Gastroesophageal sphincter (tissue), 3 donors: ENCODE results near the gene CARNS1.

ENCODE experiments used
- CTCF ChIP-seq, 4 experiments: fragments of 200-600 bp in 2 of 4; fragments of 450-650 bp in 2 of 4; sonication (generic) in 1 of 4; IDR thresholded peaks; one replicate each; pipeline ENCODE4 v1.5.1; 2017 to 2019; ENCODE audit warnings: antibody characterized with exemption in 4 of 4, mild to moderate bottlenecking in 2 of 4, moderate library complexity in 2 of 4
- EP300 ChIP-seq: sonication (generic); formaldehyde crosslinking; IDR thresholded peaks from one replicate; pipeline ENCODE4 v1.6.1; 2017; ENCODE audit warnings: antibody characterized with exemption, mild to moderate bottlenecking

DNA sequence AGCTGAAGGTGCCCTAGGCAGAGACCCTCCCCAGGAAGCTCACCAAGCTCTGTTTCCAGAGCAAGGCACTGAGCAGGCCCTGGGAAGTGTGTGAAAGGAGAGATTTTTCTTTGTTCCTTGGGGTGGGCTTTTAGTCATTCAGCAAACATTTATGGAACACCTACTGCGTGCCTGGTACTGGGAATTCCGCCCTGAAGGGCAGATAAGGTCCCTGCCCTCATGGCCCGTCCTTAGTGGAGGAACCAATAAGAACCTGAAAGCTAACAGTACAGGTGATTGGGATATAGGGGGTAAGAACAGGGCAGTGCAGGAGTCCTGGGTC lies 49.7 kb downstream of the CARNS1 start:
- TF ChIP-seq CTCF (IDR thresholded peaks at IDR 0.05) (no peak), EP300 (no peak)
